KOPT-K1 (cell line): ENCODE data around the gene DLG2.
"Not testable (repeated sequence)": the region's sequence is repeated elsewhere in the genome, so short reads cannot be mapped to it uniquely, and the experiment has no call there.

Experiments used
- H3K27ac ChIP-seq: fragments of 200-600 bp; sonication (generic); 2 replicates; pipeline ENCODE4 v1.5.1; 2016; ENCODE audit warnings: antibody characterized with exemption, mild to moderate bottlenecking, low read depth, low read length; ENCODE audit not compliant: poor library complexity, severe bottlenecking
- H3K36me3 ChIP-seq: fragments of 200-600 bp; sonication (generic); 2 replicates; pipeline ENCODE4 v1.5.1; 2017; ENCODE audit warnings: antibody characterized with exemption, mild to moderate bottlenecking, low read length, moderate library complexity; ENCODE audit not compliant: insufficient read depth
- H3K9me3 ChIP-seq: fragments of 200-600 bp; sonication (generic); 2 replicates; pipeline ENCODE4 v1.5.1; 2017; ENCODE audit warnings: antibody characterized with exemption, low read length, mild to moderate bottlenecking; ENCODE audit not compliant: insufficient read depth, poor library complexity, severe bottlenecking

Gene DLG2

DNA sequence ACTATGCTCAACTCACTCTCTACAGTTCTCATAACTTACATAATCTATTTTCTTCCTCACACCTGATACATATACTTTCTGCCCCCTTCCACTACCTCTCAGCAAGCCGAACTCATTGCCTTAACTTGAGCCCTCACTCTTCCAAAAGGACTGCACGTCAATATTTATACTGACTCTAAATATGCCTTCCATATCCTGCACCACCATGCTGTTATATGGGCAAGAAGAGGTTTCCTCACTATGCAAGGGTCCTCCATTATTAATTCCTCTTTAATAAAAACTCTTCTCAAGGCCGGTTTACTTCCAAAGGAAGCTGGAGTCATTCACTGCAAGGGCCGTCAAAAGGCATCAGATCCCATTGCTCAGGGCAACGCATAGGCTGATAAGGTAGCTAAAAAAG, 2204.5 kb downstream of the DLG2 start:
- H3K9me3 ChIP-seq, H3K27ac ChIP-seq: not testable (repeated sequence)

DNA sequence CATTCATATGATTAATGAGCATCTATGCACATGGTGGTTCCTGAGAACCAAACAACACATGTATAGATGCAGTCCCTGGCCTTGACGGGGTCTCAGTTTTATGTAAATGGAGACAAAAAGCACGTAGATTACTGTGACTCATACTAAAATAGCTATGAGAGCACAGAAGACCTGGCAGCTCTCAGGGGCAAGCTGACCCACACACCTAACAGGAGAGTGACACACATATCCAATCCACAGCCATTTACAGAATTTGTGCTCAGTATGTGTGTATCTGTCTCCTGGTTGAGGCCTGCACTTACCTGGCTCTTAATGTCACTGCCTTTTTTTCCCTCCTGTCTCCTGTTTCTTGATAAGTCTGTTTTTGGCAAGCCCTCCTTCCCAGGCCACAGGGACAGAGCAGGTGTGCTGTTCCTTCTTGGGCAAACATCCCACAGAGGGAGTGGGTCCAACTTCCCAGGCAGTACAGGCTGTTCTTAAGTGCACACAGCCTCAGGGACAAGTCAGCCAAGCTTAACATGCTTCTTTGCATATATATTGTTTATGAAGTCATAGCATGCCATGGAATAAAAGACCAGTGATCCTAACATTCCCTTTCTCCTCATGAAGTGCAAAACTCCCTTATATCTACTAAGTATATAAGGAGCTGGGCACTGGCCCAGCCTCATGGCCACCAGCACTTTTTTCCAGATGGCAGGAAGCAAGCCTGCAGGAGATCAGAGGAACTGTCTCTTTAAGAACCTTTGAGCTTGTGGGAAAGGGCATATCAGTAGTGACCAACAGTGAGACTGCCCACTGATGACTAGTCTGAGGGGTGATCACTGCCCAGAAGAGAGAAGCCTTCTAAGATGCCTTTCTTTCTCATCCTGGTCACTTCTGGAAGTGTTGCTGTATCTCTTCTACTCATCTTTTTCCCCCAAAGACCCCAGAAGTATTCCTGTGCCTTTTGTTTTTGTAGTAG, 2216.3 kb downstream of the DLG2 start:
- no peak overlapping the region for H3K27ac ChIP-seq

More for the DNA sequence above, 2204.5 kb downstream of the DLG2 start:
- not testable (repeated sequence) for H3K36me3 ChIP-seq

DNA sequence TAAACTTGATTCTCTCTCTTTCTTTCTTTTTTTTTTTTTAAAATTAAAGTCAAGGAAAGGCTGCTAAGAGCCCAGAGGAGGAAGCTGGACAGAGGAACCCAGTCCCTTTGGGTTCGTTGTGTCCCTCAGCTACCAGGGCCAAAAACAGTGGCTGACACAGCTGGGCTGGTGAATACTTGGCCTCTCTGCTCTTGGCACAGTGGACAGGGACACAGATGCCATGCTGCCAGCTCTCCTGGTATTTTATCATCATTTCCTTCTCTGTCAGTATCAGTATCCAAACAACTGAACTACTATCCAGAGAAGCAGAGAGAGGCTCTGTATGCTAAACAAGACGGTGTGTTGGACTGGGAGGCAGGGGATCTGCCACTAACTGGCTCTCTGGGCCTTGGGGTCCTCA, 2217.3 kb downstream of the DLG2 start:
- no peak overlapping the region for H3K27ac ChIP-seq
- H3K9me3 ChIP-seq: no peaks in the 10 kb centered on the region
- no peaks in the 10 kb centered on the region for H3K36me3 ChIP-seq

More for the DNA sequence above, 2216.3 kb downstream of the DLG2 start:
- Histone ChIP-seq H3K9me3 (no peaks in the 10 kb centered on the region), H3K36me3 (no peaks in the 10 kb centered on the region)

DNA sequence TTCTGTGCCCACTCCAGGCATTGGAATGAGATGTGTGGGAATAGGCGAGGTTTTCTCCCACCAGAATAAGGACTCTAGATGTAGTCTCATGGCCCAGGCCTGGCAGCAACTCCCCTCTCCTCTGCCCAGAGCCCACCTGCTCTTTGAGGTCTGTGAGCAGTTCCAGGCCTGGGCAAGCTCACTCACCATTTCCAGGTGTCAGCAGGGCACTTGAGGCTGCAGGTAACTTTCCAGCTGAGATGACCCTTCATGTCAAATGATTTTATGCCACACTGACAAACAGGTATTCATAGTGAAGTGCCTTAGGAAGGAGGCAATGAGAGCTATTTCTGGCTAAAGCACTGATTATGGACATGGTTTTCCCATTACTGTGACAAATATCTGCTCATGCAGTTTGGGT, 2217.7 kb downstream of the DLG2 start:
- H3K27ac ChIP-seq: no peak overlapping the region

DNA sequence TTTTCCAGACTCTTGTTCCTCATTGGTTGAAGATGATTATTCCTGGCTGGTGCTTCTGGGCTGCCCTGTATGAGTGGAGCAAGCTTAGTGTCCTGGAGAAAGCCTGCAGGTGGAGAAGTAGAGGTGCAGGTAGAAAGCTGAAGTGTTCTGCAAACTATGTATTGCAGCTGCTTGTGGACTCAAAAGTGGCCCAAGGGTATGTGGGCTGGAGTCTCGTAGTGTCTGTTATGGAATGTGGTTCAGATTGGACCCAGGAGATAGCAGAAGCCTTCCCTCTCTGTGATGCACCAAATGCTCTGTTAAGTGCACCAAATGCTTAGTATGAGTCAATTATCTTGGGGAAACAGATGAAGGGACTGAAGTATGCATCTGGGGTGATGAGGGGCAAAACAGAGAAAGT, 2218.2 kb downstream of the DLG2 start:
- Histone ChIP-seq H3K36me3 (no peaks in the 10 kb centered on the region), H3K27ac (no peak overlapping the region), H3K9me3 (no peaks in the 10 kb centered on the region)

More for the DNA sequence above, 2217.7 kb downstream of the DLG2 start:
- no peaks in the 10 kb centered on the region for H3K36me3 ChIP-seq
- H3K9me3 ChIP-seq: no peaks in the 10 kb centered on the region
